ENCODE results near the gene POPDC2. TPM values are rescaled to one million over a fixed set of nuclear protein-coding genes. Genes with fewer than 3 reads are reported as not detected.

Gene POPDC2, protein sequence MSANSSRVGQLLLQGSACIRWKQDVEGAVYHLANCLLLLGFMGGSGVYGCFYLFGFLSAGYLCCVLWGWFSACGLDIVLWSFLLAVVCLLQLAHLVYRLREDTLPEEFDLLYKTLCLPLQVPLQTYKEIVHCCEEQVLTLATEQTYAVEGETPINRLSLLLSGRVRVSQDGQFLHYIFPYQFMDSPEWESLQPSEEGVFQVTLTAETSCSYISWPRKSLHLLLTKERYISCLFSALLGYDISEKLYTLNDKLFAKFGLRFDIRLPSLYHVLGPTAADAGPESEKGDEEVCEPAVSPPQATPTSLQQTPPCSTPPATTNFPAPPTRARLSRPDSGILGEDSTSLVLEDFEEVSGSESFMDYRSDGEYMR
- total RNA-seq = 1 to 10 TPM; 6.6 to 7.2 TPM

DNA sequence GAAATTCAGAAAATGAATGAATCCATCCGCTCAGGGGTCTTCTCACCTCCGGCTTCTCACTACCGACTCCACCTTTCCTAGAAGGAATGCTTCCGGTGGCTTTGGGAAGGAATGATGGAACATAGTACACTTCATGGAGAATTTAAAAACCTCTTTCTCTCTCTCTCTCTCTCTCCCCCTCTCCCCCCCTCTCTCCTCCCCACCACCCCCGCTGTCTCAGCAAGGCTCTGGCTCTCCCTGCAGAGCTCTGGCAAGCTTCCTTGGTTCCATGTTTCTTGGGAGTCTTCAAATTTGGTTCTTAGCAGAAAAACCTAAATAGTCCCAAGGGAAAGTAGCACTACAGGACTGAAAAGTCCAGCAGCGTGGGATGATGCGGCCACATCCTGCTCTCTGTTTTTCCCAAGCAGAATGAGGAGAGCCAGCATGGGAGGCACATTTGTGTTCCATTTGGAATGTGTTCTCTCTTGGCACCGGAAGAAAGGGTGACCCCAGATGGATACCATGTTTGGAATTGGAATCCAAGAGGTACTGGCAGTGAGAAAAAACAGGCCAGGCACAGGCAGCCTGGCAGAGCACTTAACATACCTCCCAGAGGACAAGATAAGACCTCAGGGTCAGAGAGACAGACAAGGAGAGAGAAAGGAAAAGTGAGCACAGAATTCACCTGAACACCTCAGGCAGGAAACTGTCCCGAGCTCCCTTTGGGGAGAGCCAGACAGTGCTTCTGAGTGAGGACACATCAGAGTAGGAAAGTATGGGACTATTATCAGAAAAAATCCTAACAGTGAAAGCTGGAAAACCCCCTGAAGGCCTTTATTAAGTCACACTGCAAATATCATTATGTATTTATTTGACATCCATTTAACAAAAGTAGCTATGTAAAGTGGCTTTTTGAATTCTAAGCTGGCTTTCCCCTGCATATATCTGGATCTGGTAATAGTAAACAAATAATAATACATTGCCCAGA lies at the start of gene POPDC2:
Gene POPDC2 (minus strand): TSS at position 116 of the 967 bp plus-strand sequence. CDS start 166 bp downstream, outside the sequence.
- peaks cover 7% of the 10 kb centered on the region for H3K4me1 Mint-ChIP-seq (ENCODE audit: low read depth)
- H3K9me3 Mint-ChIP-seq = no peaks in the 10 kb centered on the region
- no peaks in the 10 kb centered on the region for H3K36me3 Mint-ChIP-seq (ENCODE audit: insufficient read depth in 2 of 2)
- no peak within 1 kb of the TSS for H3K27ac Mint-ChIP-seq
- H3K27me3 Mint-ChIP-seq (ENCODE audit: low read depth) = no peaks in the 10 kb centered on the region
- ATAC-seq (replicated peaks in 1 of 2) = no peak
- H3K4me3 Mint-ChIP-seq = no peak within 1 kb of the TSS
- no peak for DNase-seq

DNA sequence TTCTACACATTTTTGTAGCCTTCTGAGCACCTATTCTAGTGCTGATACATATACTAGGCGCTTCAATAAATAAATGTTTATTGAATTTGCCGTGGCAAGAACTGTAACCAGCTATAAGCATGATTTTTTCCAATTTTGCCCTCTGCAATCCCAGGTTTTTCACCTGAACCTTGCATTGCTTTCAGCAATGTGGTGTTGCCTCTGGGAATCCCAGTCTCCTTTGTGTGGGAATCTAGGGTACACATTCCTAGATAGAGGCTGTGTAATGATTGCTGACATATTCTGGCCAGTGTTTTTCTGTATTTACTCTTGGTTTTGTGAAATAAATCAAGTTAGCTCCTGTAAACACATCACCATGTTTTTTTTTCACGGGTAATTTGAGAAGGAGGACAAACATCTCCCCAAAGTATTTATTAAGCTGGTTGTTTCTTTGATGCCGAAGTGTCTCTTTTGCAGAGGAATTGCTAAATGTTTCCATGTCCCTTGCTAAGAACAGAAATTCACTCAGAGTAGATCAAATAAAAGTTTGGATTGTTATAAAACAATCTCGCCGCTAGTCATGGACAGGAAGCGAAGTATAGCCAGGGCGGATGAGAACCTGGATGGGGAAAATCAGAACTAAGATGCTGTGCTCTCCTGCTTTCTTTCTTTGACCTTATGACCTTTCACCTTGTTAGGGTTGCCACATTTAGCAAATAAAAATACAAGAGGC lies 43.6 kb upstream of the POPDC2 start:
- Mint-ChIP-seq H3K27ac (no peak overlapping the region), H3K4me1 (ENCODE audit: low read depth) (peaks cover 36% of the 10 kb centered on the region), H3K36me3 (ENCODE audit: insufficient read depth in 2 of 2) (peaks cover 1 to 2% of the 10 kb centered on the region in 2 donors), H3K9me3 (peaks cover 3 to 4% of the 10 kb centered on the region in 2 donors), H3K4me3 (peak overlapping the region; percentile 80 to 85), H3K27me3 (ENCODE audit: low read depth) (peaks cover 12% of the 10 kb centered on the region)
- DNase-seq (no peak), ATAC-seq (replicated peaks in 1 of 2) (no peak)

DNA sequence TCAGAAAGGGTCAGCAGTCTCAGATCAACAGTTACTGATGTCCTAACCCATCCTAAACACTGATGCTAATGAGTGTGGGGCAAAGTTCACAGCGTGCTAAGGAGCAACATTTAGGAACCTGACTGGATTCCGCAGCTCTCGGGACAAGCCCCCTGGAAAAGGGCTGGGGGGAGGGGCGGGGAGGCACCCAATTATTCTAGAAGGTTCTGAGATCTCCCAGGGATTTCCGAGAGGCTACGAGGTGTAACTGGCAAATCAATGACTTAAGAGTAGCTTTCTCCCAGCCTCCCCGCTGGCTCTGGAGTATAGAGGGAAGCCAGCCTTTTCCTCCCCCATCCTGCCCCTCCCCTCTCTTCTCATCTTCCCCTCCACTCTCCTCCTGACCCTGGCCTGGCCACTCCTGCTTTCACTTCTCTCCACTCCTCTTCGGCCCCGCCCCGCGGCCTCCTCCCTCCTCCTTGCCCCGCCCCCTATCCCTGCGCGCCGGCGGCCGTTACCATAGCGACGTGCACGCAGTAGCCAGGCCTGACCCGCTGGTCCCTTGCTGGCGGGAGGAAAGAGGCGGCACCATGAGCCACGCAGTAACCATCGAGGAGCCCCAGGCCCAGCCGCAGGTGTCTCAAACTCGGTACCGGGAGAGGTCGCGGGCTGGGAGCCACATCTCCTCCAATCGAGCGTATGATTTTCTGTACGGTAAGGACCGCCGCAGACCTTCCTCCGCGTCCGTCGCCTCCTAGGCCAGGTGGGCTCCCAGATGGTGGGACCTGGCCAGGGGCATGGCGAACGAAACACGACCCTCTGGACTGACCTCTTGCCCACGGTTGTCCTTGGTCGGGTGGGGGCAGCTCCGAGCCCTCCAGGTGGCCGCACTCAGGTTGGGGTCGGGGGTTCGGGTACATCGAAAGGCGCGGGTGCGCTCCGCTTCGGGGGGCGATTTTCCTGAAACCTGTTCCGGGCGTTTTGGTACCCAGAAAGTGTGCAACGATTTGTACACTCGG lies 42.4 kb upstream of the POPDC2 start, which contains the start of gene CFAP91:
Gene CFAP91 (plus strand): TSS at position 493 of the 998 bp plus-strand sequence. CDS start 77 bp downstream, at position 570.
- Mint-ChIP-seq H3K9me3 (peaks cover 3 to 4% of the 10 kb centered on the region in 2 donors), H3K4me3 (peak within 1 kb of the TSS; percentile 80 to 85), H3K36me3 (ENCODE audit: insufficient read depth in 2 of 2) (peaks cover 1 to 2% of the 10 kb centered on the region in 2 donors), H3K27me3 (ENCODE audit: low read depth) (peaks cover 12% of the 10 kb centered on the region), H3K4me1 (ENCODE audit: low read depth) (peaks cover 36% of the 10 kb centered on the region), H3K27ac (no peak within 1 kb of the TSS)
- peak; percentile 85 to 93 for ATAC-seq (replicated peaks in 1 of 2)
- DNase-seq = peak; percentile 85 to 87

DNA sequence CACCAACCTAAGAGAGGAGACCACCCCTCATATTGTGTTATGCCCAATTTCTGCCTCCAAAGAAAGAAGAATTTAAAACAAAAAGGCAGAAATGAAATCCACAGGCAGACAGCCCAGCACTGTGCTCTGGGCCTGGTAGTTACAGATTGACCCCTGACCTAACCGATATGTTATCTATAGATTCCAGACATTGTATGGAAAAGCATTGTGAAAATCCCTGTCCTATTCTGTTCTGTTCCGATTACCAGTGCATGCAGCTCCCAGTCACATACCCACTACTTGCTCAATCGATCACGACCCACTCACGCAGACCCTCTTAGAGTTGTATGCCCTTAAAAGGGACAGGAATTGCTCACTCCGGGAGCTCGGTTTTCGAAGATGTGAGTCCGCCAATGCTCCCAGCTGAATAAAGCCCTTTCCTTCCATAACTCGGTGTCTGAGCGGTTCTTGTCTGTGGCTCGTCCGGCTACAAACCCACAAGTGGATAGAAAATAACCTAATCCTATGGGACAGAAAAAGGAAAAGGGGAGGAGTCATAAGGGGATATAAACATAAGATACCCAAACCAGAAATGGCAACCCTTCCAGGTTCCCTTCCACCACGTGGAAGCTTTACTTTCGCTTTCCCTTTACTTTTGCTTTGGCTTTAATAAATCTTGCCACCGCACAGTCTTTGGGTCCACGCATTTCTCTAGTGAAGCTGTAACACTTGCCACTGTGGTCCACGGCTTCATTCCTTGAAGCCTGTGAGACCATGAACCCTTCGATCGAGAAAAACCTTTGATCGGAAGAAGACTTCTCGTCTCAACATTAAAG lies 40.7 kb upstream of the POPDC2 start:
- ATAC-seq (replicated peaks in 1 of 2) = peak; percentile 26 to 37
- H3K27ac Mint-ChIP-seq = peak overlapping the region; percentile 94
- peaks cover 3 to 4% of the 10 kb centered on the region in 2 donors for H3K9me3 Mint-ChIP-seq
- peaks cover 36% of the 10 kb centered on the region for H3K4me1 Mint-ChIP-seq (ENCODE audit: low read depth)
- DNase-seq = no peak
- peaks cover 1 to 2% of the 10 kb centered on the region in 2 donors for H3K36me3 Mint-ChIP-seq (ENCODE audit: insufficient read depth in 2 of 2)
- peaks cover 12% of the 10 kb centered on the region for H3K27me3 Mint-ChIP-seq (ENCODE audit: low read depth)
- H3K4me3 Mint-ChIP-seq = peak overlapping the region; percentile 80 to 83

DNA sequence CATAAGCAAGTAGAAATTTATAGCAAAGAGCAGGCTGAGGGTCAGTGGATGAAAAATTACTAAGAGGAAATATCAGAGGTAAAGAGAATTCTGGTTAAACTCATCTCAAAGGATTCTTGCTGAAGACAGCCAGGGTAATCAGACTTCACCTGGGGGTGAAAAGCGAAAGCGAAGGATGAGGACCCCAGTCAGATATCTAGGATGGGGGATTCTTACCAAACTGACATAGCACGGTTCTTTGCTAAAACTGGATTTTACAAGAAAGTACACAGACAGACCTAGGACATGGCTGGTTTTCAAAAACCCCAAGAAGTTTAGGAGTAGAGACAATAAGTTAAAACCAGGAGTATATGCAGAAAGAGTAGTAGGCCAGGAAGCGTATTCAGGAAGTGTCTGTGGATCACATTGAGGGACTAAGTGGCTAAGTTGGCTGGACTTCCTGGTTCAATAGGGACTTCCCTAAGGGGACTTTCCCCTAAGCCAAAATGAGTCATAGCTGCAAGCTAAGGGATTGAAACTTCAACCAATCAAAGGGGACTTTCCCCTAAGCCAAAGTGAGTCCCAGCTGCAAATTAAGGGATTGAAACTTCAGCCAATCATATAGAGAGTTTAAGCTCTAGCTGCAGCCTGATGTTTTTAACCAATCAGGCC lies 40.0 kb upstream of the POPDC2 start:
- Mint-ChIP-seq H3K4me3 (peak overlapping the region; percentile 80 to 83), H3K9me3 (peaks cover 3 to 4% of the 10 kb centered on the region in 2 donors), H3K27ac (peak overlapping the region; percentile 94), H3K4me1 (ENCODE audit: low read depth) (peaks cover 43% of the 10 kb centered on the region), H3K36me3 (ENCODE audit: insufficient read depth in 2 of 2) (peaks cover 1 to 2% of the 10 kb centered on the region in 2 donors), H3K27me3 (ENCODE audit: low read depth) (peaks cover 12% of the 10 kb centered on the region)
- ATAC-seq (replicated peaks in 1 of 2) (peak; percentile 51 to 61), DNase-seq (peak; percentile 49 to 57)

DNA sequence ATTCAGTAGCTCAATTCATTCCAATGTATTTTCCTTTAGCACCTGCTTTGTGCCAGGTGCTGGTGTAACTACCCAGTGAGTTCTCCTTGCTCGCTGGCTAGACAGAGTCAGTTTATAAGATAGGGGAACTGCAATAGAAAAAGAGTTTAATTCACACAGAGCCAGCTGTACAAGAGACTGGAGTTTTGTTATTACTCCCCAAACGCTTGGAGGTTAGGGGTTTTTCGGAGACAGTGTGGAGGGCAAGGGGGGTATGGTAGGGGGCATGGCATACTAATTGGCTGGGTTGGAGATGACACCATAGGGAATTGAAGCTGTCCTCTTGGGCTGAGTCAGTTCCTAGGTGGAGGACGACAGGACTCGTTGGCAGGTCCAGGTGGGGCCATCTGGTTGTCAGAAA lies 37.0 kb upstream of the POPDC2 start:
- Mint-ChIP-seq H3K9me3 (peaks cover 3 to 4% of the 10 kb centered on the region in 2 donors), H3K4me1 (ENCODE audit: low read depth) (peaks cover 39% of the 10 kb centered on the region), H3K4me3 (no peak overlapping the region), H3K27me3 (ENCODE audit: low read depth) (no peaks in the 10 kb centered on the region), H3K27ac (peak overlapping the region; percentile 11), H3K36me3 (ENCODE audit: insufficient read depth in 2 of 2) (peaks cover 1 to 2% of the 10 kb centered on the region in 2 donors)
- DNase-seq (no peak), ATAC-seq (replicated peaks in 1 of 2) (peak in 1 of 2 donors; percentile 25)

DNA sequence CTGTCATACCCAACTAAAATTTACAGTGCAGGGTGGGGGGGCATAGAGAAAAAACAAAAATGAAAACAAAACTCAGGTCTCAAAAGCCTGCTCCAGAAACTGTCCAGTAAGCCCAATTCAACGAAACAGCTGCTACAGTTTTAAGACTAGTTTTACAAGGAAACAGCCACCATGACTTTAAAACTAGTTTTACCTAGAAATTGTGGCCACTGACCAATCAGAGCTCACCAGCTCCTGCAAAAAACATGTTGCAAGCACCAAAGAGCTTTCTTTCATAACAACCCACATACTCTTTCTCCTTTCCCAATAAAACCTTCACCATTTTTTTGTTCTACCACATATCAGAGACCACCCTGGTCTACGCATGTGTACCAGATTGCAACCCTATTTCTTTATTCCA lies 35.1 kb upstream of the POPDC2 start:
- H3K4me3 Mint-ChIP-seq = no peak overlapping the region
- ATAC-seq (replicated peaks in 1 of 2) (no peak), DNase-seq (no peak)
- peaks cover 8% of the 10 kb centered on the region for H3K27me3 Mint-ChIP-seq (ENCODE audit: low read depth)
- H3K27ac Mint-ChIP-seq = no peak overlapping the region
- H3K36me3 Mint-ChIP-seq (ENCODE audit: insufficient read depth in 2 of 2) = peaks cover 0 to 1% of the 10 kb centered on the region in 2 donors
- peaks cover 0 to 3% of the 10 kb centered on the region in 2 donors for H3K9me3 Mint-ChIP-seq
- H3K4me1 Mint-ChIP-seq (ENCODE audit: low read depth) = peaks cover 20% of the 10 kb centered on the region

DNA sequence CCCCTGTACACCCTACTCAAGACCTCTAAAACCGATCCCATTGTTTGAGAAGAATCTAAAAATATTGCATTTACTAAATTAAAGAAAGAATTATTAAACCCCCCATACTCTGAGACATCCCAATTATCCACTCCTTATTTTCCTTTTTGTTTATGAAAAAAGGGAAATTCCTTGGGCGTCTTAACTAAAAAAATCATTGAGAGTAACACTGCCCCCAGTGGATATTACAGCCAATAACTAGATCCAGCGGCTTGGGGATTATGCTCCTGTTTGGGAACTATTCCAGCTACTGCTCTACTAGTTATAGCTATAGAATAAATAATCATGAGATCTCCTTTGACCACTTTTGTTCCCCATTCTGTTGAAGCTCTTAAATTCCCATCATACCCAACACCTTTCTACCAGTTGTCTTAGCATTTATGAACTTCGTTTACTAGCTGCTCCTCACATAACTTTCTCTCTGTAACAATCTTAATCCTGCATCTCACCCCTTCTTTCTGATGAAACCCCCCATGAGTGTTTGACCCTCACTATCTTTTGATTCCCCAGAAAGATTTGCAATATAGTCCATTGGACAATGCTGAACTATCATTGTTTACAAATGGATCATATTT lies 29.8 kb upstream of the POPDC2 start:
- ATAC-seq (replicated peaks in 1 of 2) (no peak), DNase-seq (no peak)
- no peak overlapping the region for H3K27ac Mint-ChIP-seq
- H3K9me3 Mint-ChIP-seq = peaks cover 2 to 4% of the 10 kb centered on the region in 2 donors
- no peak overlapping the region for H3K4me3 Mint-ChIP-seq
- H3K36me3 Mint-ChIP-seq (ENCODE audit: insufficient read depth in 2 of 2) = no peaks in the 10 kb centered on the region
- no peaks in the 10 kb centered on the region for H3K4me1 Mint-ChIP-seq (ENCODE audit: low read depth)
- peaks cover 8% of the 10 kb centered on the region for H3K27me3 Mint-ChIP-seq (ENCODE audit: low read depth)

DNA sequence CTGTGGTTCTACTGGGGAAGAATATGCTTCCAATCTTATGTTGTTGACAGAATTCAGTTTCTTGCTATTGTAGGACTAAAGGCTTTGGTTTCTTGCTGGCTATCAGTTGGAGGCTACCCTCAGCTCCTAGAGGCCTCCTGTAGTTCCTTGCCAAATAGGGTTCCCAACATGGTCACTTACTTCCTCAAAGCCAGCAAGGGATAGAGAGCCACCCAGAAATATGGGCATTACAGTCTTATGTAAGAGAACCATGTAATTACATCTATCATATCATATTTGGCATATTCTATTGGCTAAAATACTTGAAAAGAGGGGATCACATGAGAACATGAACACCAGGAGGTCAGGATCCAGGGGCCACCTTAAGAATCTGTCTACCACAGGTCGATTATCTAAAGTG lies 23.0 kb upstream of the POPDC2 start:
- H3K27me3 Mint-ChIP-seq (ENCODE audit: low read depth) = no peaks in the 10 kb centered on the region
- peaks cover 2 to 4% of the 10 kb centered on the region in 2 donors for H3K9me3 Mint-ChIP-seq
- H3K4me1 Mint-ChIP-seq (ENCODE audit: low read depth) = no peaks in the 10 kb centered on the region
- no peak overlapping the region for H3K27ac Mint-ChIP-seq
- DNase-seq (no peak), ATAC-seq (replicated peaks in 1 of 2) (no peak)
- H3K36me3 Mint-ChIP-seq (ENCODE audit: insufficient read depth in 2 of 2) = no peaks in the 10 kb centered on the region
- H3K4me3 Mint-ChIP-seq = no peak overlapping the region

DNA sequence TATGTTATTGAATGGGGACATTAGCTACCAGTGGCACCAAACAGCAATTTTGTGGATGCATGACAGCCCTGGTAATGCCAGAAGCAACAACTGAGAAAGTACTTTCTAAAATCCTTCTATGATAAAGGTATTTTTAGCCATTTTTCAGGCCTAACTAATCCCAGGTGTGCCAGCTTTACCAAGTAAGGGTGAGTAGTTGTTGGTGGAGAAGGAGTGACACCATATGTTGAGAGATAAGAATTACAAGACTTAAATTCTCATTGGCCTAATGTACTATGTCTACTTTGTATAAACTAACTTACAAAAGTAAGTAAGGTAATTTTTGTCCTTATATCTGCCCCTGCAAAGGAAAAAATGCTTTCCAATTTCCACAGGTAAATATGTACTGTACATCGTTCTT lies 20.9 kb upstream of the POPDC2 start:
- no peaks in the 10 kb centered on the region for H3K27me3 Mint-ChIP-seq (ENCODE audit: low read depth)
- no peaks in the 10 kb centered on the region for H3K9me3 Mint-ChIP-seq
- ATAC-seq (replicated peaks in 1 of 2) = no peak
- no peak overlapping the region for H3K4me3 Mint-ChIP-seq
- no peak for DNase-seq
- peaks cover 0 to 5% of the 10 kb centered on the region in 2 donors for H3K36me3 Mint-ChIP-seq (ENCODE audit: insufficient read depth in 2 of 2)
- H3K27ac Mint-ChIP-seq = no peak overlapping the region
- H3K4me1 Mint-ChIP-seq (ENCODE audit: low read depth) = peaks cover 13% of the 10 kb centered on the region

Measured in activated T-cell treated with anti-CD3 and anti-CD28 coated beads, Interleukin-2, amount 50 U/mL, for 72 hours (primary cell).